Islet of Langerhans (tissue), 1 donor: Measurements from ENCODE around the gene ETV3.

Source experiments
- FAIRE-seq: peaks from one replicate; lab custom pipeline; 2011; peaks lifted over from hg19 to GRCh38; lab: Jason Lieb, UNC

Gene ETV3

DNA sequence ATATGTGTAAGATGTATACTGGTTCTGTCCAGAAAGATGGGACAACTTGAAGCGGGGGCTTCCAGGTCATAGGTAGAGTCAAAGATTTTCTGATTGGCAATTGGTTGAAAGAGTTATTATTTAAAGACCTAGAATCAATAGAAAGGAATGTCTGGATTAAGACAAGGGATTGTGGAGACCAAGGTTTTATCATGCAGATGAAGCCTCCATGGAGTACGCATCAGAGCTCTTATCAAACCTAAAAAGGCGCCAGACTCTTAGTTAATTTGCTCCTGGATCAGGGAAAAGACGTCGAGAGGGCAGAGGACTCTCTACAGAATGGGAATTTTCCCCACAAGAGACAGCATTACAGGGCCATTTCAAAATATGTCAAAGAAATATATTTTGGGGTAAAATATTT lies 23.7 kb upstream of the ETV3 start:
- FAIRE-seq = no peak

DNA sequence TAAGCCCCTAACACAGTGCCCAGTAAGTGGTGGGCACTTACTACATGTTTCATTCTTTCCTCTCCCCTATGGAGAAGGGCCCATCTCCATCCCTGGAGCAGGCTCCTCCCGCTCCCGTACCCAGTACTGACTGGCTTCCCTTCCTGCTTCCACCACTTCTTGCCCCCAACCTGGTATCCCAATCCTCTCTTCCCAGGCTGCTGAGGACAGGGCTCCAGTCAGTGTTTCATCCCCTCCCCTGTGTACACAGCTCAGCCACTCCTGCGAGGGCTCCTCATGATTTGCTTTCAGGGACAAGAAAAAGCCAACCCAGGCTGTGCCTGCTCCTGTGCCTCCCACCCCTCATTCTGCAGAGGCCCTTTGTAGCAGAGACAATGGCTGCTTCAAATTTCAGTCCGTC lies 20.8 kb upstream of the ETV3 start:
- FAIRE-seq = no peak

GRCh38 chr1:157157501-157158190 lies 19.5 kb upstream of the ETV3 start:
- no peak for FAIRE-seq

DNA sequence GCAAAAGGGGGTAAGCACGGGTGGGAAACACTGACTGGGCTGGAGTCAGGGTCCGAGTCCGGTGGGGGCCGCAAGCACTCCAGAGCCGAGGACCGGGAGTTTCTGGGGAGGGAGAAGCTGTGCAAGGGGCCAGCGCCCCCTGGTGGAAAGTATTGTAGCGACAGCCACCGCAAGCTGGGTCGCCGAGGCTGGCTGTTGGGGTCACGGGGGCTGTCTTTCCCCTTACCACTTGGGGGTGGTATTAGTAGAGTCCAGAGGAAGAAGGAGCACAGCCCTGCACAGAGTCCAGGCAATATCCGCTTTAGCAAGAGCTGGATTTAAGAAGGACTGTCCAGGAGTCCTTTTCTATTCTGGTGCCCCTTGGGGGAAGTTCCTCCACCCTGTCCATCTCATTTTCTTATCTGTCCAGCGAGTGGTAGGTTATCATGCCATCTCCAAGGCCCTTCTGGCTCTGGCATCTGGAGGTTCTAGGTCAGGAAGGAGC lies 17.9 kb upstream of the ETV3 start:
- FAIRE-seq = no peak

GRCh38 chr1:157155658-157156057 lies 17.5 kb upstream of the ETV3 start:
- FAIRE-seq = no peak

DNA sequence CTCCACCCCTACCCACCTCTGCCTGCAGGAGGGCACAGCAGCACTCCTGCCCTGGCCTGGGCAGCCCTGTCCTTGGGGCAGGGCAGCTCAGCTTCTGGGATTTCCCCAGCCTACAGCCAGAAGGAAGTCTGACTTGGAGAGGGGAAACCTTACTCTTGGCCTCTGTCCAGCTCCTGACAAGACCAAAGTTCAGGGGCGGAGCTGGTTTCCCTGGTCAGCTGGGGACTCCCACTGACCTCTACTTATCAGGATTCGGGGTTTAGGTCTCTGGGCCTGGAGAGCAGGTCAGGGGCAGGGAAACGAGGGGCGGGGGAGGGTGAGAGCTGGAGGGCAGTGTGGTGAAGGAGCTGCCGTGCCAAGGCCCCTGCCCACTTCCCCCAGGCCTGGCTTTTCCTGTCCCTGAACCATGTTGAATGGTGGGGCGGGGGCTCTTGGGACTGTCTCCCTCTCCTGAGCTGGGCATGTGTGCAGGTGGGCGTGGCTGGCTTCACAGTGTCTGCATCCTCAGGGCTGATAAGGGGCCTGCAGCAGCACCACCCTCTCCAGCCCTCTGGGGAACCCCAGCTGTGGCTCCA lies 16.8 kb upstream of the ETV3 start:
- no peak for FAIRE-seq

DNA sequence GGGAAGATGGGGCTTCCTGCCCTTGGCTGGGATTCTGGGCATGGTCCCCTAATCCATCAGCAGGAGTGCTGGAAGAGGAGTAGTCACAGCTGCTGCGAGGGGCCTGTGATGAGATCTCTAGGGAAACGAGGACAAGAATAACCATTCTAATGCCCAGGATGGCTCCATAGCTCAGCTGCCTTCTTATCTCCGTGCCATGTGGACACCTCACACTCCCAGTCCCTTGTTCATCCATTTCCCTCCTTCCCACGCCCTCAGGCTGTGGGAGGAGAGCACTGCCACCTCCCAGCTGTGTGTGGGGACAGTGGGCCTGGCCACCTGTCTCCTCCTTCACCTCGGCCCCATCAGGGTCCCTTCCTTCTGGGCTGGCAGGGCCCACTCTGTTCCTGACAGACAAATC lies 16.1 kb upstream of the ETV3 start:
- FAIRE-seq = no peak

DNA sequence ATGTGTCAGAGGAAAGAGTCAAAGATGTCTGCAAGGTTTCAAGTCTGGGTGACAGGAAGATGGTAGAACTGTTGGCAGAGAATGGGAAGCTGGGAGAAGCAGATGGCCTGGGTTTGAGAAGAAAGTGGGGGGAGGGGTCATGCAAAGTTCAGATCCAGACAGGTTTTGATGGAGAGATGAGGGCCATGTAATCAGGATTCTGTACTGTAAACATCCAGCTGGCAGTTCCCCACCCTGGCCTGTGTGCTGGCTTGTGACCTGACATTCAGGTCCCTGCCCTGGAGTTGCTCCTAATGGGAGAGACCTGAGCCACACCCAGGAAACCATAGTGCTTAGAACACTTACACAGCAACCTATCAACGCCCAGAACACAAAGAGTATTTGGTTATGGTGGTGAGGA lies 15.6 kb upstream of the ETV3 start:
- FAIRE-seq = no peak

GRCh38 chr1:157152510-157152909 lies 14.3 kb upstream of the ETV3 start:
- no peak for FAIRE-seq

DNA sequence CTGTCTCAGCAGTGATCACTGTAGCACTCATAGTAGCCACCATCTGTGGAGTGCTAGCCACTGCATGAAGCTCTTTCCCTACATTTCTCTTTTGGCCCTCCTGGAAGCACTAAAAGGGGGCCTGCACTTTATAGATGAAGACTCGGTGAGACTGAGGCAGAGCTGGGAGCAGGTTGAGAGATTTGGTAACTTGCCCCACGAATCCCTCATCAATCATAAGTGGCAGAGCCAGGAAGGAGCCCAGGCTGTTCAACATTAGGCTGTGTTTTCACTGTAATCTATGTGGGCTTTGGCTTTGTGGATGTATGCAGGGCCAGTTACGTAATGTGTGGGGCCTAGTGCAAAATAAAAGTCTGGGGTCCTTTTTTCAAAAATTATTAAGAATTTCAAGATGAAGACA lies 13.3 kb upstream of the ETV3 start:
- no peak for FAIRE-seq

DNA sequence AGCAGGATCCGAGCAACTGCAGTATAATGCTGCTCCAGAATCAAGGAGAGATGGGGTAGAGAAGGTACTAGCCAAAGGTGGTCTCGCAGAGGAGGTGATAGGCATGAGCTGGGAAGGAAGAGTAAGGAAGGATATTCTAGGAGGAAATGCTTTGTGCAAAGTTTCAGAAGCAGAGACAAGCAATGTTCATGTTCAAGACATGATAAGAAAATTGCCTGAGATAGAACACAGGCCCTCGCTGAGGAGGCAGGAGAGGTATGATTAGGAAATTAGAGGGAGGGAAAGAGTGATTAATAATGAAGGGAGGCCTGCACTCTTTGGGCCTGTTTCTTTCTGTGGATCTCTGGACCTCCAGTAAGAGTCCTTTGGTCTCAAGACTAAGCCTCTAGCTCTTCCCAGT lies 12.9 kb upstream of the ETV3 start:
- FAIRE-seq = no peak

- FAIRE-seq = no peak
Measured at GRCh38 chr1:157150631-157151030, 12.4 kb upstream of the ETV3 start.

DNA sequence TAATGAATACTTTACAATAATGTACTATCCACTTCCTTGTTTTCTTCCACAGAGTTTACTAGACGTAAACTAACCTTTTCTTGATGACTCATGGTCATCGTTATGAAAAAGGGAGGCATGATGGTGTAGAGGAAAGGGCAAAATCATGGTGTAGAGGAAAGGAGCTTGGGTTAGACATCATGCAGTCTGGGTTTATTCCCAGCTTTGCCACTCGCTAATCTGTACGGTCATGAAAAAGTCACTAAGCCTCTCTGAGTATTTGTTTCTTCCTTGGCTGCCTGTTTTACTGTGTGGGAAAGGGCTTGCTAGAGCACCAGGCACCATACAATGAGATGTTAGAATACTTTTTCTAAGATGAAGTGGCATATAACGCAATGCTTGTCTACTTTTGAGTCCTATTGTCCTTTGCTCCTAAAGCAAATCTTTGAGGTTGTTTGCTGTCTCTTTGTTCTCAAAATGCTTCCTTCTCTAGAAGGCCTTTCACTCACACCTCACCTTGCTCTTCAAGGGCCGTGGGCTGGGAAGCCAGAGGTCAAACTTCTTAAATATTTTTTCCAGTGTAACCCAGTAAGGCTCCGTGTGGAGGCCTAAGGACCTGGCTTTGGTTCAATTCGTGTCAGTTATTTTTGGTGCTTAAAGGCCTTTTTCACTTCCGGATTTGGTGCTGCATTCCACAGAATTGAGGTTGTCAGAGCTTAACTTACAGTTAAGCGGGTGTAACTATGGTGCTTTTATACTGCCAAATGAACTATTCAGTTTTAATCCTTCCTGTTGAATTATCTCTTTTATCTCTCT lies 9.9 kb upstream of the ETV3 start:
- FAIRE-seq = no peak

DNA sequence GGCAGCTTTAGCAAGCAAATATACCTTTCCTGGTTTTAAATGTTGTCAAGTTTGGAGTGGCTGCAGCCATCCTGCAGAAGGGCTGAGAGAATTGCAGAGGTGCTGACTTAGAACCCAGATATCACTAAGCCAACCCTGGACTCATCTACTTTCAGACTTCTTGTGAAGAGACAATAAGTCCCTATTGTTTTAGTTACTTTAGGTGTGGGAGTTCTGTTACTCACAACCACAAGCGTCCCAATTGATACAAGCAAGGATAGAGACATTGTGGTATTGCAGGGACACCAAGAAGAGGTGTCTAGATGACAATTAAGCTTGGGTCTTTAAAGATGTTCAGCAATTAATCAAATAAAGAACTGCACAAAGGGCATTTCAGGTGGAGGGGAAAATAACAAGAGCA lies 8.8 kb upstream of the ETV3 start:
- FAIRE-seq = no peak

DNA sequence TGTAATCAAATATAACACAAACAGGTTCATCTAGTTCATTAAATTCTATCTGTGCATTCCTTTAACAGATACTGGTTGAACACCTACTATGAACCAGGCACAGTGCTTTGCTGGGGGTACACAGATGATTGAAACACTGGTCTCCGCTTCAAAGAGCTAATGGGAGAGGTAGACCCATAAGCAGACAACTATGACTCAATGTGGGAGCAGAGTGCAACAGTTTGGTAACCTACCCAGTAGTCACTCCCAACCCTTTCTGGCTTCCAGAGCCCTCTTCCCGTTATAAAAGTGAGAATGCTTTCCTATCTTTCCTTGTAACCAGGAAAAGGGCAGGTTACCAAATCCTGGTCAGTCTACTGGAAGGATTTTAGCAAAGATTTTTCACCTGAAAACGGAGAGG lies 8.0 kb upstream of the ETV3 start:
- no peak for FAIRE-seq

- no peak for FAIRE-seq
Measured at GRCh38 chr1:157145076-157145475, 6.9 kb upstream of the ETV3 start.

DNA sequence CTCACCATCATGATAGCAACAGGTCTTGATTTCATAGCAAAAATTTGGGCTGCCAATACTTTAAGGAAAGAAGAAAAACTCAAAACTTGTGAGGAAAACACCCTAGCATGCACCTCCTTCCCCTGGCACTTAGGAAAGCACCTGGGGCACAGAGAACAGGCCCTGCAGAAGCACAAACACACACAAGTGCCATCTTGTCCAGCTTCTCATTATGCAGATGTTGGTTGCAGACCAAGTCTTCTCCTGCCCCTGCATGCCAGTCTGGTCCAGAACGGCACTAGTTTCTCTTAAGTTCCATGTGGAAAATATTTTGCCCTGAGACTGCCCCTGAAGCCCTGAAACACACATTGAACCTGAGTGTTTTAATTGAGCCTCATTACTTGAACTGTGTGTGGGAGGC lies 6.3 kb upstream of the ETV3 start:
- FAIRE-seq = no peak

DNA sequence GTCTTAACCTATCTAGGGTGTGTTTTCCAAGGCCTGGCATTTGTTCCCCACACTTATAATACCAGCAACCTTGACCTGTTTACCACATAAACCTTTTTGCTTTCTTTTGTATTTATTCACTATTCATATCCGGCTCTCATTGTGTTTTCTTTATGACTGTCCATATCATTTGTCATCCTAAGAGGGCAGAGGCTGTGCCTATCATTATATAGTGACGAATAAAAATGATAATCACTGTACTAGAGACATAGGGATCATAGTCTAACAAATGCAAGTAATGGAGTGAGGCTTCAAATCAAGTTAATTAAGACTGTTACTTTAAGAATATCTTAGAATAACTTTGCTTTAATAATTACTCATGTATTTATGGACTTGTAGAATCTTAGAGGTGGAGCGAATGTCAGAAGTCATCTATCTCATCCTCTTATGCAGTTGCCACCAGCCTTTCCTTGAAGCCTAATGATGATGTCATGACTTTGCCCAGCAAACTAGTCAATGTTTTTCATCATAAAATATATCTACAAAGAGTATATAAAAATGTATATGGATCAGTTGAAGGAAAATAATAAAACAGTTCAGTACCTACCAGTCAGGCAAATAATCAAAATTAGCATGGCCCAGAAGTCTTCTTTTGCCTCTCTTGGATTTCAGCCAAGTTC lies 4.7 kb upstream of the ETV3 start:
- FAIRE-seq = no peak

DNA sequence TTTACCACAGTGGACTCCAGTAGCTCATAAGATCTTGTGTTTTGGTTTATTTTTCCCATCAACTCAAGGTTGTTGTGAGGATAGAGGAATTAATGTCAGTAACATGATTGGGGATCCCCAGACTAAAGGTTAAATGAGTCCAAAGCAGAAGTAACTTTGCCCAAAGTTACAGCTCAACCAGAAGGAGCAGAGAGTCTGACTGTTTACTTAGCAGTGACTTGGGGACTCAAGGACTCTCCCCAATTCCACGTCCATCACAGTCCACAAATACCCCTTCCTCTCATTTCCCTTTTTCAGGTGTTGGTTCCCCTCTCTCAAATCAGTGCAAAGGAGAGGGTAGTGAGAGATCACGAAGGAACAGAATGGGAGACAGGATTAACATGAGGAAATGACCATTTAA lies 4.0 kb upstream of the ETV3 start:
- FAIRE-seq = no peak

DNA sequence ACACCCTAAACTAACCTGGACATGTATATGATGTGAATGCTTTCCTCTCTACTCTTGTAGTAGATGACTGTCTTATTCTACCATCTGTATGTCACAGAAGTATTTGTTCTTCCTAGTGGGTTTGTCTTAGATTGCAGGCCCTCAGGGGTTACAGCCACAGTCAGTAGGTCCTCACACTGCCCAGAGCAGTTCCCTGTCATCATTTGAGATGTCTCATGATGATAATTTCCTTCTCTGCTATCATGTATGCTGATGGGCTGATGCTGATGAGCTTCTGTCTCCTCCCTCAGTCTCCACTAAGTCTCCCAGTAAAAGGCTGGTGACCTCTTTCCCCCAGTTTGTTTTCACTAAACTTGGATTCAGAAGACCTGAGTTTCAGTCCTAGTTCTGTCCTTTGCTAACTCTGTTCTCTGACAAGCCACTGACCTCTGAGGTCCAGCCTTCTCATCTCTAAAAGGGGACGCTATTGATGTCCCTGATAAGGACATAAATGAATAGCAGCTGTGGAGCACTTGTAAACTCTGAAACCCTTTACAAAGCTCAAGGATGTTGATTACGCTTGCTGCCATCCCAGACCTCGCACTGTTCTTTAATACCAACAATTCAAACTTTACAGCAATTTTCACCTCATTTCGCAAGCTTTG lies 3.1 kb upstream of the ETV3 start:
- FAIRE-seq = no peak

DNA sequence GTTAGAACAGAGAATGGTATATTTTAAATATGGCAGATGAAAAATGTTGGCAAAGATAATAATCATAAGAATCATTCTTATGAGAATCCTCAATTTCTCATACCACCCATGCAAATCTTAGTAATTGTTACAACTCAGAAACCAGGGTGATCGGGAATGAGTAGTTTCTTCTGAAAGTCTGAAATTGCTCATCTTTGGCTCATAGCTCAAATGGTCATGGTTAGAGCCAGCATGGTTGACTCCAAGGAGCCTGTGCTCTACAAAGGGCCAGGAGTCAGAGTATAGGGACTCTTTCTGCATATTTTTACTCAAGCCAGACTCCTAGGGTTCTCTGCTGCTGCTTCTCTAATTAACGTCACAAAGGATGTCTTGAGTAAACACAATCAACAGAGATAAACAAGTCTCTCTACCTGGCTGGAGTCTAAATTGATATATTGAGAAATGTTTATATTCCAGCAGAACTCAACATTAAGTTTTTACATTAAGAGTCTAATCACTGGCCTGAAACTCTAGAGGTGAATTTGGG lies 1.9 kb upstream of the ETV3 start:
- FAIRE-seq = no peak

DNA sequence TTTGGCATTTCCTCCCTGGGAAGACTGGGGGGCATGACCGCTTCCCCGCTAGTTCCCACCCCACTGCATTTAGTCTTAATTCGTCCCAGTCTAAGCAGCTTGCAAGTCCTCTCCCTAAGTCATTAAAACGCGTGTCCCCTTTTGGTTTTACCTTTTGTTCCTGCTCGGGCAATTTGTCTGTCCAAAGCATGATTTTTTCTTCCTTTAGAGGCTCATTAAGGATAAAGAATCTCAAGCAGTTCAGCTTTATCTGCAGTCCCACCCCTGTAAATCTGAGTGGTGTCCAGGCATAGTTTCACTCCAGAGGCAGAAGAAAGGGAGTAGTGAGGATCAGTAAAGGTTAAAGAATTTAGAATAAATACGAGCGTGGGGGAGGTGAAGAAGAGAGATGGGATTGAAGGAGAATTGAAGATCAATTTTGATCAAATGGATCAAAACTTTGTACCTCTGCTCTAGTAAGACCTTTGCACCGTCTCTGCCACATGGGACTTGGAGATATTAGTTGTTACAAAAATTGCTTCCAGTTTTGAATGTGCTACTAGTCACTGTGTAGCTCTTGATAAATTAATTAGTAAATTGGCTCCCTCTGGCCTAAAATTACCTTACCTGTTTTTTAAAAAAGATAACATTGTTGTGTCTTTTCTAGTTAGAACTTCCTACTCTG lies 989 bp upstream of the ETV3 start:
- FAIRE-seq = no peak
